GM23338 (cell line): ENCODE measurements around the gene C1orf52.

Source experiments
- CREB1 ChIP-seq: fragments of 250-450 bp; sonication (Bioruptor Pico); IDR thresholded peaks from 2 replicates; pipeline ENCODE4 v1.5.0; 2020; ENCODE audit warnings: low read depth, mild to moderate bottlenecking, moderate library complexity
- CTCF ChIP-seq, 2 experiments: fragments of 200-600 bp in 1 of 2; sonication (generic) in 1 of 2; conservative IDR thresholded peaks; 2 replicates each; pipeline versions ENCODE4 v1.5.1 to v1.6.1; 2016 to 2017; ENCODE audit warnings: antibody characterized with exemption in 2 of 2, low read depth in 2 of 2, mild to moderate bottlenecking in 2 of 2, moderate library complexity in 1 of 2
- EZH2 ChIP-seq: fragments of 200-600 bp; sonication (generic); IDR thresholded peaks from one replicate; pipeline ENCODE4 v1.8.0; 2017; ENCODE audit warnings: antibody characterized with exemption, mild to moderate bottlenecking, low read depth; ENCODE audit not compliant: unreplicated experiment
- EZH2phosphoT487 ChIP-seq: fragments of 200-600 bp; sonication (generic); IDR thresholded peaks from one replicate; pipeline ENCODE4 v1.8.1; 2018; ENCODE audit warnings: antibody characterized with exemption; ENCODE audit not compliant: unreplicated experiment
- JUNB ChIP-seq: IDR thresholded peaks from one replicate; pipeline ENCODE4 v1.6.1; 2016; ENCODE audit warnings: antibody characterized with exemption; ENCODE audit not compliant: unreplicated experiment
- POLR2AphosphoS5 ChIP-seq: IDR thresholded peaks from 2 replicates; pipeline ENCODE4 v1.6.1; 2016; ENCODE audit warnings: antibody characterized with exemption, low read depth
- TF ChIP-seq, protein P1 (sequence below): IDR thresholded peaks from one replicate; pipeline ENCODE4 v1.6.1; 2018; ENCODE audit warnings: antibody characterized with exemption; ENCODE audit not compliant: unreplicated experiment

DNA sequence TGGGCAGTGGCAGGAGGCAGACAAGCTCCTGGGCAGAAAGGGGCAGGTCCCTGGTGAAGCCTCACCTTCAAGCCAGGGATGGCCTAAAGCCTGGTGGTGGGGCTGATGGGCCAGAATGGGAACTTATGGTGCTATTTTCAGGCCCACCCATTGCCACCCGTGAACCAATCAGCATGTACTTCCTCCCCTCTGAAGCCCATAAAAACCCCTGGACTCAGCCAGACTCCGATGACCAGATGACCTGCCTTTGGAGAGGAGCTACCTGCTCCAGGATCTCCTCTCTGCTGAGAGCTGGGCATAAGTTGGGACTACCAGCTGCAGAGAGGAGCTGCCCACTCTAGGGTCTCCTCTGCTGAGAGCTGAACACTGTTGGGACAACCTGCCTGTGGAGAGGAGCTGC is 24.7 kb upstream of the C1orf52 start:
- TF ChIP-seq CTCF (conservative IDR thresholded peaks at IDR 0.05; ENCODE audit: low read depth in 2 of 2) (no peak), POLR2AphosphoS5 (no peak), CREB1 (no peak), EZH2phosphoT487 (no peak), EZH2 (no peak), JUNB (no peak)
- TF ChIP-seq, protein P1, sequence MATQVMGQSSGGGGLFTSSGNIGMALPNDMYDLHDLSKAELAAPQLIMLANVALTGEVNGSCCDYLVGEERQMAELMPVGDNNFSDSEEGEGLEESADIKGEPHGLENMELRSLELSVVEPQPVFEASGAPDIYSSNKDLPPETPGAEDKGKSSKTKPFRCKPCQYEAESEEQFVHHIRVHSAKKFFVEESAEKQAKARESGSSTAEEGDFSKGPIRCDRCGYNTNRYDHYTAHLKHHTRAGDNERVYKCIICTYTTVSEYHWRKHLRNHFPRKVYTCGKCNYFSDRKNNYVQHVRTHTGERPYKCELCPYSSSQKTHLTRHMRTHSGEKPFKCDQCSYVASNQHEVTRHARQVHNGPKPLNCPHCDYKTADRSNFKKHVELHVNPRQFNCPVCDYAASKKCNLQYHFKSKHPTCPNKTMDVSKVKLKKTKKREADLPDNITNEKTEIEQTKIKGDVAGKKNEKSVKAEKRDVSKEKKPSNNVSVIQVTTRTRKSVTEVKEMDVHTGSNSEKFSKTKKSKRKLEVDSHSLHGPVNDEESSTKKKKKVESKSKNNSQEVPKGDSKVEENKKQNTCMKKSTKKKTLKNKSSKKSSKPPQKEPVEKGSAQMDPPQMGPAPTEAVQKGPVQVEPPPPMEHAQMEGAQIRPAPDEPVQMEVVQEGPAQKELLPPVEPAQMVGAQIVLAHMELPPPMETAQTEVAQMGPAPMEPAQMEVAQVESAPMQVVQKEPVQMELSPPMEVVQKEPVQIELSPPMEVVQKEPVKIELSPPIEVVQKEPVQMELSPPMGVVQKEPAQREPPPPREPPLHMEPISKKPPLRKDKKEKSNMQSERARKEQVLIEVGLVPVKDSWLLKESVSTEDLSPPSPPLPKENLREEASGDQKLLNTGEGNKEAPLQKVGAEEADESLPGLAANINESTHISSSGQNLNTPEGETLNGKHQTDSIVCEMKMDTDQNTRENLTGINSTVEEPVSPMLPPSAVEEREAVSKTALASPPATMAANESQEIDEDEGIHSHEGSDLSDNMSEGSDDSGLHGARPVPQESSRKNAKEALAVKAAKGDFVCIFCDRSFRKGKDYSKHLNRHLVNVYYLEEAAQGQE, result no peak
